ENCODE results near the gene GALNT13.

Gene GALNT13

DNA sequence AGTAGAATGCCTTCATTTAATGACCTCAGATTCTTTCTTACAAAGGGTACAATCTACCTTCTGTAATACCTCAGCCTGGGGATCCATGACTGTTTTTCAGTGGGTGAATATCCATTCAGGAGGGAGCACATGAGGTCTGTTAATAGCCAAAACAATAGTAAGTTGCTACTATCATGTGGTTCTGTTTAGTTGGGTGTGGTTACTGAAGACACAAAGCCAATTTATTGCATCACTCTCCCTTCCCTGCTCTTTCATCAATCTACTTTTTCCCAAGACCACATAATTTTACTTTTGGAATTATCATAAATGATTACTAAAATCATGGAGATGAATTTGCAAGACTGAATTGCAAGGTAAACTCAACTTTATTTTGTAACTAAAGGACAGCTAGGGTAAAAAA lies 254.2 kb downstream of the GALNT13 start:
- no peak for DNase-seq (ENCODE audit: low read depth)

DNA sequence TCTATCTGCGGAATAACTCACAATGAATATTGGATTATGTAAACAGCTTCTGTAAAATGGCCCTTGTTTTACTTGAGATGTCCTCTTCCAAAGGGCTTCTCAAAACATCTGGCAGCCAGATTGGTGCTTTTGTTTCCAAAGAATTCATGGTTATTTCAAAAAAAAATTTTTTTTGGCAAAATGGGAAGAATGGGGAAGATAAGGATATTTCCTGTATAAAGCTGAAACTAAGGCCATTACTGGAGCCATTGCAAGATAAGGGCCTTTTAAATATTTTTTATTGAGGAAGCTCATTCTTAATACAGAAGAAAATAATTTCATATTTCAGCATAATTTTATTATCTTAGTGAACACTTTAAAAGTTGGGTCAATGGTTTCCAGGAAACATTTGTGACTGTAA lies 259.1 kb downstream of the GALNT13 start:
- no peak for DNase-seq (ENCODE audit: low read depth)

DNA sequence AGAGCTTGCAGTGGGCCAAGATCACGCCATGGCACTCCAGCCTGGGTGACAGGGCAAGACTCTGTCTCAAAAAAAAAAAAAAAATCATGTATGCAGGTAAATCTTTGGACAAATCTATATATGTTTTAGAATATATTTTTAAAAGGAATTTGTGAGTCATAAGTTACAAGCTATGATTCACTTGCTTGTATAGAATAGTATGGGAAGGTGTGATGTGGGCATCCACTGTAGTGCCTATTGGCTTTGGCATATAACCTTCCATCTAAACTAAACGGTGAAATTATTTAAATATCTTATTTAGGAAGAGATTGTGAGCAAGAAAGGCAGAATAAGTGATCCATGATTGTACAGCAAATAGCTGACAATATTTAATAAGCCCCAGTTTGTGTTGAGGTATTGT lies 261.1 kb downstream of the GALNT13 start:
- DNase-seq (ENCODE audit: low read depth): no peak

DNA sequence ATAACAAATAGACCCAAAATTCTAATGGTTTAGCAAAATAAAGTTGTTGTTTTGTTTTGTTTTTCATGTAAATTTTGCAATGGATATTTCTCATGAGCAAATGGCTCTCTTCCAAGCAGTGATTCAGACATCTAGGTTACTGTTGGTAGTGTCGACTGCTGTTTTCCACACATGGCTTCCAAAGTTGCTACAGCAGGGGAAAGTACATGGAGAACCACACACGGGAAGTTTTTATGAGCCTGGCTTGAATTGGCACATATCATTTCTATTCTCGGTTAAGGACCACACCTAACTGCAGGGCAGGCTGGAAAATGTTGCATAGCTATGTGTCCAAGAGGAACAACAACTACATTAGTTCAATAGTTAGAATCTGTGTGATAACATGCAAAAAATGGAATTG lies 262.1 kb downstream of the GALNT13 start:
- no peak for DNase-seq (ENCODE audit: low read depth)

DNA sequence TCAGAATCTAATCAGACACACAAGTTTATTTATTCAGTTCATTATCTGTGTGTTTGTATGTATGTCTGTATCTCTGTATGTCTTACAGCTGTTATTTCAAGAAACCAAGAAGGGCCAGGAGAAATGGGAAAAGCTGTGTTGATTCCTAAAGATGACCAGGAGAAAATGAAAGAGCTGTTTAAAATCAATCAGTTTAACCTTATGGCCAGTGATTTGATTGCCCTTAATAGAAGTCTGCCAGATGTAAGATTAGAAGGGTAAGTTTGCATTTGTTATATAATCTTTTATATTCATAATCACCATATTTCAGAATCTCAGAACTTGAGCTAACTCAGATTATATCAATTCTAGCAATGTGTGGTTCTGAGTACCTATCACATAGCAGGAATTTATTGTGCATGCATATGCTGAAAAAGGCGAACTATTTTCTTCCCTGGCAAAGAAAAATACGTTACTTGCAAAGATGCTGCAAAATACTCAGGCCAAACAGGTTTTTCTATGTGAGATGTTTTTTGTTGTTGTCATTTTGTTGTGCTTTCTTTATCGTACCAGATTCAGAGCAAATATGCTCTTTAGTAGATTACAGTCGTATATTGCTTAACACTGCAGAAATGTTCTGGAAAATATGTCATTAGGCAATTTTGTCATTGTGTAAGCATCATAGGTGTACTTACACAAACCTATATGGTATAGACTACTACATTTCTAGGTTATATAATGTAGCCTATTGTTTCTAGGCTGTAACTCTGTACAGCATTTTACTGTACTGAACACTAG lies 268.7 kb downstream of the GALNT13 start:
- DNase-seq (ENCODE audit: low read depth): no peak

DNA sequence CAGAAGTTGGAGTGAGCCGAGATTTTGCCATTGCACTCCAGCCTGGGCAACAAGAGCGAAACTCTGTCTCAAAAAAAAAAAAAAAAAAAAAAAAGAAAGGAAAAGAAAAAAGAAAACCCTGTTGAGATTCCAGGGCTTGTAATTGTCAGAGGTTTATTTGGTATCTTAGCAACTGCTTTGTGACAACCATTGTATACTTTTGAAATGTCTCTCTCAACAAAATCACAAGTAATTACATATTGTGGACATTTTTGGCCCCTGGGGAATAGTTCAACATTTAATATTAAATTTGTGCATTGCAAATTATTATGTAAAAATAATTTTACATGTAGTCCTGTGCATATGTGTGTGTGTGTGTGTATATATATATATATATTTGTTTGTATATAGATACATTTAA lies 270.8 kb downstream of the GALNT13 start:
- DNase-seq (ENCODE audit: low read depth): no peak

DNA sequence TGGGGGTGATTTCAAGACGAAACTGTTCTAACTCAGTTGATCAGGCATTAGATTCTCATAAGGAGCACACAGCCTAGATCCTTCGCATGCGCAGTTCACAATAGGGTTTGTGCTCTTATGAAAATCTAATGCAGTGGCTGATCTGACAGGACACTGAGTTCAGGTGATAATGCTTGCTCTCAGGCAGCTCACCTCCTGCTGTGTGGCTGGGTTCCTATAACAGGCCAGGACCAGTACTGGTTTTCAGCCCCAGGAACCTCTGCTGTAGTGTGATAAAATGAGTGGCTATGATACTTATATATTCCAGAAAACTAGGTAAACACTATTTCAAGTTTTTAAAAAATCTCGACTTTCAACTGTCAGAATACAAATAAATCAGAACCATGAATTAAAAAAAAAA lies 271.4 kb downstream of the GALNT13 start:
- no peak for DNase-seq (ENCODE audit: low read depth)

DNA sequence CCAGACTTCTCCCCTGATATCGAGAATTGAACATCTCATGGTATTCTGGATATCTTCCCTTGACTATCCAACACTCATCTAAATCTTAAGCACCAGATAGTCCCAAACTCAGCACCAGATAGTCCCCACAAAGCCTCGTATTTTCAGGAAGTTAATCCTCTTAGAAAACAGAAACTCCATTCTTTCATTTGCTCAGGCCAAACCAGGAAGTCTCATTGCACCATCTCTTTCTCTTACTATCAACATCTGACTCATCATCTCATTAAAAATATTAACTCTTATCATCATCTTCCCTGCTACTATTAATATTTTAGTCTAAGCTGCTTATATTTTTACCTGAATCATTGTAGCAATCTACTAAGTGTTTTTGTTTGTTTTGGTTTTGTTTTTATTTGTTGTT lies 286.4 kb downstream of the GALNT13 start:
- no peak for DNase-seq (ENCODE audit: low read depth)

DNA sequence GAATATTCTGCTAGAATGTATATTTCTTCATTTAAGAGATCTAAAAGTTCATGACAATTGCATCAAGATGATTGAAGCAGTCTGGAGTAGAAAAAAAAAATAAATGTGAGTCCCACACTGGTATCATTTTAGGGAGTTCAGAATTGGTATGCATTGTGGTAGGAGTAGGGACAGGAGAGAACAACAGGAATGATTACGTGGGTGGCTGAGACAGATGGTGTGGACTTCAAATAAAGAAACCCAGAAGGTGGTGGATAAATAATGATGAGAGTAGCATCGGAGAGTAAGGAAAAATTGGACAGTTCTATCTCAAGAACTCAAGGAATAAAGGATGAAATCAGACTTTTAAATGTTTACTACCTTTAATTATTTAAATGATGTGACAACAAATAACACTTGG lies 289.6 kb downstream of the GALNT13 start:
- DNase-seq (ENCODE audit: low read depth): no peak

DNA sequence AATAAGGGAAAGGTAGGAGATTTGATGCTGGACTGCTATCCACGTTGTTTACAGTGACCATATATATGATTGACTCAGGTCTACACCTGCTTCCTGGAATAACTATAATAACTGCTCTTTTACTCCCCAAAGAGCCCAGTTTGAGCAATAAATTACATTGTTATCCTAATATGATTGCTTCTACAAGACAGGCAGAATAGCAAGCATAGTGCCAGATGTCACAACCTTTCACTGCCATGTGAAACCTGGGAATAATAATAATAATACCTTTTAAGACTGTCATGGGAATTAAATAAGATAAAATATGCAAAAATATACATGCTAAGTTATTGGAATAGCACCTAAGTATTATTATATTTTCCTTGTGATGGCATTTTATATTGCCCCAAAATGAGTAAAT lies 298.7 kb downstream of the GALNT13 start:
- no peak for DNase-seq (ENCODE audit: low read depth)

DNA sequence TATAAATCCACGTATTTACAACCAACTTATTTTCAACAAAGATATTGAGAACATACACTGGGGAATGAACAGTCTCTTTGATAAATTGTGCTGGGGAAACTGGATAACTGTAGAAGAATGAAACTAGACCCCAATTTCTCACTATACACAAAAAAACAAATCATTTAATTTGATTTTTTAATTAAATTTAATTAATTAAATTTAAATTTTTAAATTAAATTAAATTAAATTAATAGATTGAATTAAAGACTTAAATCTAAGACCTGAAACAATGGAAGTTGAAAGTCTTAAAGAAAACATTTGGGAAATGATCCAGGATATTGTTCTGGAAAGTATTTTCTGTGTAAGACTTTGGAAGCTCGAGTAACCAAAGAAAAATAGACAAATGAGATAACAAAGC lies 301.4 kb downstream of the GALNT13 start:
- no peak for DNase-seq (ENCODE audit: low read depth)

DNA sequence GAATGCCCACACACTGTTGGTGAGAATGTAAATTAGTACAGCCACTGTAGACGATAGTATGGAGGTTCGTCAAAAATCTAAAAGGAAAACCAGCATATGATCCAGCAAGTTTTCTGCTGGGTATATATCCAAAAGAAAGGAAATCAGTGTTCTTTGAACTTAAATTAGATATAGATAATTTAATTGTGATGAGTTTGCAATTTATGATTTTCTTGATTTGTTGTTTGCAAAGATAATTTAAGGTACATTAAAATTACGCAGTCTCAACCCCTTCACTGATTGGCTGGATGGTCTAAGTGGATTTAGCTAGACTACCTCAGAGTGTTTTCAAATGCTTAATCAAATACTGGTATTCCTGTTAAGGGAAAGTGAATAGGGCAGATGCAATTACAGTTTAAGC lies 302.2 kb downstream of the GALNT13 start:
- no peak for DNase-seq (ENCODE audit: low read depth)

DNA sequence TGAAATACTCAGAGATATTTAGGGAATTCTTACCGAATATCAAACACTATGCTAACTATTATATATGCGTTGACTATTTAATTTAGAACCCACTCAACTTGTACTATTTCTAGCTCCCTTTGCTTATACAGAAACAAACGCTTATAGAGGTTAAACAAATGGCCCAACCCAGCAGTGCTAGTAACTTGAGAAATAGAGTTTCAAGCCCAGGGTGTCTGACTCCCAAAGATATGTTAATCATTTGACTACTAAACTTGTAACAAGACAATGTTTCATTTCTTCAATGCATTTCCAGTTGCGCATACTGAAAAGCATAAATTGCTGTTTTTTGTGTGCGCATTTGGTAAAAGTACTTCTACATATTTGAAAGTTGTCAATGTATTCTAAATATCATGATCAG lies 310.3 kb downstream of the GALNT13 start:
- no peak for DNase-seq (ENCODE audit: low read depth)

DNA sequence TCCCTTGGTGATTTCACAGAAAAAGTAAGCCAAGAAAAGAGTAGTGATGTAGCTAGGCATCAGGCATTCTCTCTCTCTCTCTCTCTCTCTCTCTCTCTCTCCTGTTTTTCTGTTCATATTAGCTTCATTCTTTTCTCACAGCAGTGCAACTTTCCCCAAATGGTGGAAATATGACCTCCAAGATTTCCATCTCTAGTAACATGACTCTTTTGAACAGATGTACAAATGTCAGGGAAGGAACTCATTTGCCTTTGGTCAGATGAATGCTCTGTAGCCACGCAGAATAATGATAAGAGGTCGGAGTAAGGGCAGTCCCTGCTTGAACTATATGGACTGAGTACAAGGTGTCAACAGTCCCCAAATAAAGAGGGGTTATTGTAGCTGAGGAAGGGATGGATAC lies 316.2 kb downstream of the GALNT13 start:
- DNase-seq (ENCODE audit: low read depth): no peak

DNA sequence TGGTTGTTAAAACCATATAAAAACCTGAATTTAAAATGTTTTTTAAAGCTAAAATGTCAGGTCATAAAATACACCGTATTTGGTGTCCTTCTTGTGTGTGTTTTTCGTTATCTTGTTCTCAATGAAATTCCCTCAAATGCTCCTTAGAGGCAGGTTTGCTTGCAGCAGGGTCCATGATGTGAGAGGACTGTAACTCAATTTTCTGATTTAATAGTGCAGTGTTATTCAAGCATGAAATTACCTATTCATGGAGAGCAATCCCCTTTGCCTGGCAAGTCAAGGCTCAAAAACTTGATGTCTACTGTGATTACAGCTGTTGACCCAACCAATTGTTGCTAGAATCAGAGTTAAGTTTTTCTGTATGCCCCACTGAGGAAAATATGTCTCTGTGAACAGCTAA lies 318.2 kb downstream of the GALNT13 start:
- no peak for DNase-seq (ENCODE audit: low read depth)

DNA sequence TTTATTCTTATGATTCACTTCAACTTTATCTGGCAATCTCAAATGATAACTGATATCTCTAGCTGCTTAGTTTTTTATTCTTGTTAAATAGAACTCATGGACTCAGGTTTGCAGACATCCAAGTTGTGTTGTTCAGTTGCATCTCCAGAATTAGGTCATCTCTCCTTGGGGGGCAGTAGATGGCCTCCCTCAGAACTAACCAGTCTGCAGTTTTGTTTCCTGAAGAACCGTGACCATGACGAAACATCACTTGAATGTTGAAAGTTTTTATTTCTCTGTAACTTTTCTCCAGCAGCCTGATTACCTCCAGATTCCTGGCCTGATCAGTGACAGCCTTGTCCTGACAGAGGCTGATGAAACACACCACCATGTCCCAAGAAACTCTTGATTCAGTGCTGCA lies 321.5 kb downstream of the GALNT13 start:
- no peak for DNase-seq (ENCODE audit: low read depth)

DNA sequence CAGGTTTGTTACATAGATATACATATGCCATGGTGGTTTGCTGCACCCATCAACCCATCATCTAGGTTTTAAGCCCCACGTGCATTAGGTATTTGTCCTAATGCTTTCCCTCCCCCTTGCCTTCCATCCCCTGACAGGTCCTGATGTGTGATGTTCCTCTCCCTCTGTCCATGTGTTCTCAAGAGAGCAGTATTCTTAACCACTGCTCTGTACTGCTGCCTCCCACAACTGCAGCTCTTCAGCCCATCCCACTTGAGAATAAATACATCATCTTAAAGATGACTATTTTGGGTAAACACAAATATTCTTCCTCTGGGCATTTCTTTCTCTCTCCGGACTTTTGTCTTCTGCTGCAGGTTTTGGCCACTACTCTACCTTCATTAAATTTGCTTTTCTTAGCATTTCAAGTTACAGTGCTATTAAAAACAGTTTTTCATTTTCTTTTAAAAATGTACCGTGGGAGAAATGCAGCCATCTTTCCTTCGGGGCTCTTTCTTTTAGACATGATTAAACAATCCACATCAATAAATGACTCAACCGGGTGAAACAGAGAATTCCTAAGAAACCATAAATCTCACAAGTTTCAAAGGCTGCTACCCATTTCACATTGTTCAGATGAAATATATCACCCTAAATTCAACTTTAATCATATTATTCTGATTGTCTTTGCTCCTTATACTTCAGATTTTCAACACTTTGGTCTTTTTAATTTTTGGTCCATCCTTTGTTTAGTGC lies 323.4 kb downstream of the GALNT13 start:
- DNase-seq (ENCODE audit: low read depth): no peak

DNA sequence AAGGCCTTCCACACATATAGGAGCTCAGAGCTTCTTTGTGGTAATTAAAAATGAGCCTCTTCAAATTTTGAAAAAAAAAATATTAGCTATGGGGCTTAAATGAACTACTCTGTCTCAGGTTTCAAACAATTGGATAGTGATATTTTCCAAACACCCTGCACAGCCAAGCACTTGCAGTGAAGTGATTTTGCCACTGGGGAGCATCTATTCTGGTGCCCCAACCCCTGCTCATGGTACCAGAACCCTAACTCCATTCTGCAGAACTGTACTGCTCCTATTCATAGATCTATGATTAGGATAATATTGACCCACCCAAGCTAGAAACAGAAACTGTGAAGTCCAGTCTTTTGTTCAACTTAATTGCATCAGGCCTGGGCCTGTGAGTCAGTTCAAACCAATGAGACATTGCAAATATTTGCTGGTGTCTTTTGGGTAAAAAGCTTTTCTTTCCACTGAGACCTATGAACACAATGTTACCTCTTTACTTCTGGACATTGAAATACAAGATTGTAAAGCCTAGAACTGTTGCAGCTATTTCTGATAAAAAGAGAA lies 324.0 kb downstream of the GALNT13 start:
- no peak for DNase-seq (ENCODE audit: low read depth)

DNA sequence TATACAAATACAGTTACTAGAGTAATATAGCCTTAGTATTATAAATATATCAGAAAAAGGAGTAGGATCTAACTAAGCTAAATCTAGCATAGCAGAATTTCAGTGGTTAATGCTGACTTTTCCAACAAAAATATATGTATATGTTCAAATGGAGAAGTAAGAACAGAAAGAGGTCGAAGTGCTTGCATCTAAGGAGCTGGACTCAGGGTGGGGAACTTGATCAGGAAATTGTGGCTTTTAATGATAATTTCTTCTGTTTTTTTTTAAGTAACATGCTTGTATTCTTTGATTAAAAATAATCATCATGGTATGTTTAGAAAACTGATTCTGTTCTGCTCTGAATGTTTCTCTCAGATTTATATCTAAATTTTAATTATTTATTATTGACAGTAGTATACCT lies 327.1 kb downstream of the GALNT13 start:
- no peak for DNase-seq (ENCODE audit: low read depth)

DNA sequence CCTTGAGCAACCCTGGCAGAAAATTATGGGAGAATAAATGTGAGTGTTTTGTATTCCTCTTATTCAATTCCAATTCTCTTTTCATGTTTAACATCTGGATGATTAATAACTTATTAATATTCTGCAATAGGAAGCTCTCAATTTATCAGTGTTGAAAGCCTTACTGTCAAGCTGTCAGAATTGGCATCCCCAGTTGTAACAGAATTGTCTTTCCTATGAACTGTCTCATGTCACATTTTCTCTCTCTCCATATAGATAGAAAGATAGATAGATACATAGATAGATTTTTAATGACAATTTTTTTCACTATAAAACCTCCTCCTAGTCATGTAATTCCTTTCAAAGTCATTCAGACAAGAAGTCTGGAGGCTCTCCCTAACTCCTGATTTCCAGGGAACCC lies 331.5 kb downstream of the GALNT13 start:
- no peak for DNase-seq (ENCODE audit: low read depth)

DNA sequence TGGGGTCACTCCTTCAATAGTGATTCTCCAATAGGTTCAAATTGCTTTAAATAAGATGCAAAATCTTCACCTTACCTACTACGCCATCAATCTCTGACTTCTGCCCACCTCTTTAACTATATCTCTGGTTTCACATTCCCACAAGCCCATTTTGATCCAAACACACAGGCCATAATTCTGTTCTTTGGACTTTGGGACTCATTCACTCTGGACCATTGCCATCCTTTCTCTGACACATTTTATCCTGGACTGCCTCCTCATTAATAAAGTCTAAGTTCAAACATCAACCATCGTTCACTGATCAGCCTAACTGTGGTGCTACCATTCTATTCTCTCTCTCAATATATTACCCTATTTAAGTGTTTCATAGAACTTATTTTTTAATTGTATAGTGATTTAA lies 332.2 kb downstream of the GALNT13 start:
- DNase-seq (ENCODE audit: low read depth): no peak

DNA sequence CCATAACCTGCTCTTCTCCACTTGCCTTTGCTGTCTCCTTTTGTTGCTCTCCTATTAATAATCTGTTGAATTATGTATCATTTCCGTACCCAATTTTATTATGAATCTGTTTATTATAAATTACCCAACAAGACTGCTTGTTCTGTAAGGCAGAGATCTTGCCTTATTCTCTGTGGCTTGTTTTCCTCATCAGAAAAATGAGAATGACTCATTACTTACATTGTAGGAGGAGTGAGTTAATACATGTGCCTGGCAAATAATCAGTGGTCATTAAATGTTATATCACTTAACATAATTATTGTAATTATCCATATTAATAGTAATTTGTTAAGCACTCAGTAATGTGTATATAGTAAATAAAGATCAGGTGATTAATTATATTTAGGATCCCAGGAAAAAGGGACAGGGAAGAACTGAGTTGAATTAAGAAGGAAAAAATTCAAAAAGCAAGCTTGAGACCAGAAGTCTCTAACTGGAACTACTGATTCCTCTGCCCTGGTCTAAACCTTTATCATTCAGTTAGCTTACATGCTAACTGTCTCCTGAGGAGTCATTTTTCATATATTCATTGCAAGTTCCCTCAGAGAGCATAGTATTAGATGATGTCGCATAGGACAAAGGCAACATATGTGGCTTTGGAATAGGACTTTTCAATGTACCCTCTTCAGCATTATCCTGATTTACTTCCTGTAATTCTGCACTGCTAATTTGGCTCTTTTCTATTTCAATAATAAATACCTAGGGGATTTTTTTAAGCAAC lies 335.7 kb downstream of the GALNT13 start:
- no peak for DNase-seq (ENCODE audit: low read depth)

DNA sequence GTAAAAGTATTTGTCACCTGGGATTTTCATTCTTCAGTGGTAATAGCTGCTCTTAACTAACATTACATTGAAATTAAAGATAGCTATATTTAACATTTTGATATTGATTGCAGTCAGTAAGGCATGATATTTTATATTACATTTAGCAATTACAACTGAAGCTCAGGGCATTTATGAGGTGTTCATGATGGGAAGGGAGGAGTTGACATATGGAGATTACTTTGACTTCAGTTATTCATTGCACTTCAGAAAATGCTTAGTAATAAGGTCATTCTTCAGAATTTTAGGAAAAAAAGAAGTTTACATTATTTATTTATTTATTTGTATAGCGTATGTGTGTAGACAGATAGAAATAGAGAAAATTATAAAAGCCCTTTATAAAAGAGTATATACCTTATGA lies 352.0 kb downstream of the GALNT13 start:
- DNase-seq (ENCODE audit: low read depth): no peak
